Measurements from ENCODE around the gene CPXM1.
"Not testable (repeated sequence)": the region's sequence is repeated elsewhere in the genome, so short reads cannot be mapped to it uniquely, and the experiment has no call there.

CPXM1 gene

DNA sequence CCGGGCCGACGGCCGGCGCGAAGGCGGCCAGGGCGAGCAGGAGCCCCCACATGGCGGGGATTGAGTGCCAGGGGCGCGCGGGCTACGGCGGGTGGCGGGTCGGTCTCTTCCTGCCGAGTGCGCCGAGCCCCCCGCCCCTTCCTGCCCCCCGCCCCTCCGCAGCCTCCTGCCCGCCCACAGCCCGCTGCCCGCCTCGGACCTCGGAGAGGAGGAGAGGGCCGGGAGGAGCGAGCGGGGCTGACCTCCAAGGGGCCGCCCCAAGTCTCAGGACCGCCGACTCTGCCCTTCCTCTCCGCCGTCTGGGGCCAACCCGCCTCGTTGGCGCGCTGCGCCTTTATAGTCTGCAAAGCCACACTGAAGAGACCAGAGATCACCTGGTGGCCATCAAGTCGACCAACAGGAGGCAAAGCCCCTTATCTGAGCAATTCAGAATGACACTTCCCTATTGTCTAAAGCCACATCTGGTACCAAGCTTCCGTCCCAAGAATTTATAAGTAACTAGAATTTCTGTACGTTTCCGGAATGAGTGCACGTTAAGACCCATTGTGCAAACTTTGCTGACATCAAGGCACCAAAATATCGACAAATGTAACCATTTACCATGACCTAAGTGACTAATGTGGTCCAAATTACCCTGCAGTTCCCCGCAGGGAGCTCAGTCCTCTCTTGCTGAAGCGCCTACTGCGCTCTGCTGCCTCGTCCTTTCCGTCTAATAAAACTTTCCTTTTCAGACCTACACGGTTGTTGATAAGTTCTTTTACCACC, at the start of gene CPXM1:
Gene CPXM1, minus strand, starts transcription at position 107 of the 765 bp plus-strand sequence. Its CDS starts 55 bp downstream, at position 52.
- DNase-seq (ENCODE audit: low read depth): no peak

DNA sequence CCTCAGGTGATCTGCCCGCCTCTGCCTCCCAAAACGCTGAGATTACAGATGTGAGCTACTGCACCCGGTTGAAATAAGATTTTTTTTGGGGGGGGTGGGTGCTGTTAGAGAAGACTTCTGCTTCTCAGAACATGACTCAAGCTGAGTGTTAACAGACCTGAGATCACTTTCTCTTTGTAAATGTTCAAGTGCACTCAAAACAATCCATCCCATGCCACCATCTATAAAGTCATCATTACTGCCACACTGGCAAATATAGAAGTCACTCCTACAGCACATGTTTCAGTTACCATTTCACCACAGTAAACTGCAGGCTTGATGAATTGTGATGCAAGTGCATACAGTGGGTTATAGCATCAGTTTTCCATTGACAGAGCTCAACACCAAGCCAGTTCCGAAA, 49.1 kb upstream of the CPXM1 start:
- no peak for DNase-seq (ENCODE audit: low read depth)

DNA sequence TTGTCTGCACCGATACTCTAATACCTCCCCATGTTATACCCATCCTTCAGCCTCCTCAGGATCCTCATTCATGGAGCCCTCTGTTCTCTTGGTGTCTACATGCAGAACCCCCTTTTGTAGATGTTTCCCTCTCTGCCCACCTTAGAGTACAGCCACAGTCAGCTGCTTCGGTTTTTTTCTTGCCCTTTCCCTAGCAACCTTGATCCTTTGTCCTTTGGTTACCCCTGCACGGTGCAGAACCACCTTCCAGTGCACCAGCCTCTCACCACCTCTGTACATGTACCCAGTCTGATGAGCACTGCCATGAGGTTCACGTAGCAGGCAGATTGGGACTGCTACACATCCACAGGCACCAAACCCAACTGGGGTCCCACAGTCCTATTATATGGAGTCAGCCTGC, 47.4 kb upstream of the CPXM1 start:
- no peak for DNase-seq (ENCODE audit: low read depth)

DNA sequence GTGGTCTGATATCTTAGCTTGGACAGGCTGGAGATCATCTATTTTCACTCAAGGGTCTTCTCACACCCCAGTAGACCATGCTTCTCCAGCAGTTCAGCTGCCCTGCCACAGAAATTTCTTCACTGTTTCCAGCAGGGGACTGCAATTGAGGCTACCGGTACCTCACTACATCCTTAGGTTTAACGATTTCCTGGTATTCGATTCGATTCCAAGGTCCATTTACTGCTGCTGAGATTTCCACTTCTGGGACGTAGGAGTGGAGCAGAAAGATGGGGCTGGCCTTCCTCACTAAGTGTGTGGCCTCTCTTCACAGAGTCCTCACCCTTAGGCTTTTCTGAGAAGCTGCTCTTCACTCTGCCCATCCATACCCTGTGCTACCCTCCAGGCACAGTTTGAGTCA, 46.3 kb upstream of the CPXM1 start:
- DNase-seq (ENCODE audit: low read depth): no peak

DNA sequence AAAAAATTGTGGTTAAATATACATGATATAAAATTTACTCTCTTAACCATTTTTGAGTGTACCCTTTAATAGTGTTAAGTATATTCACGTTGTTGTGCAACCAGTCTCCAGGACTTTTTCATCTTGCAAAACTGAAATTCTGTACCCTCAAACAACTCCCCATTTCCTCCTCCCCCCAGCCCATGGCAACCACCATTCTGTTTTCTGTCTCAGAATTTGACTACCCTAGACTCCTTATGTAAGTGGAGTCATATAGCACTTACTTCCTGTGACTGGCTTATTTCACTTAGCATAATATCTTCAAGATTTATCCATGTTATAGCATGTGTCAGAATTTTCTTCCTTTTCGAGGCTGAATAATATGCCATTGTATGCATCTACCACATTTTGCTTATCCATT, 45.2 kb upstream of the CPXM1 start:
- no peak for DNase-seq (ENCODE audit: low read depth)

DNA sequence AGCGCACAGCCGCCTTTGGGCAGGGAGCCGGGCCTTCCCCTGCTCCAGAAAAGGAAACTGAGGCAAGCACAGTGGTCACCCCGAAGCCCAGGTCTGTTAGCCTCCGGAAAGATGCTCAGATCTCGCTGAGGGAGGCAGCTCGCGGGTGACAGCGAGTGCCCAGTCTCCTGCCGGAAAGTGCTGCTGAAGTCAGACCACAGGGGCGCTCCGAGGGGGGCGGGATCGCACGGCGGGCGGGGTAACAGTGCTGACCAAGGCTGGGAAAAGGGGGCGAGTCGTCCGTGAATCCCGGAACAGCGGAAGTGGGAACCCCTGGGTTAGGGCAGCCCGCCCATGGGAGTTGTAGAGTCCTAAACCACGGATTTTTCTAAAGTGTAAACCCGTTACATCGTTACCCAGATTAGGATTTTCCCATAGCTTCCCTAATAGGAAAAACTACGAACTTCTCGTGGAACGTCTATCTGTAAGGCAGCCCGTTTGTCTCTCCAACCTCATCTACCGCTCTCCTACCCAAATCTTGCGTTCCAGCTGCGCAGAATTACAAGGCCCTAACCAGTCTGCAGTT, 40.6 kb upstream of the CPXM1 start:
- DNase-seq (ENCODE audit: low read depth): no peak

DNA sequence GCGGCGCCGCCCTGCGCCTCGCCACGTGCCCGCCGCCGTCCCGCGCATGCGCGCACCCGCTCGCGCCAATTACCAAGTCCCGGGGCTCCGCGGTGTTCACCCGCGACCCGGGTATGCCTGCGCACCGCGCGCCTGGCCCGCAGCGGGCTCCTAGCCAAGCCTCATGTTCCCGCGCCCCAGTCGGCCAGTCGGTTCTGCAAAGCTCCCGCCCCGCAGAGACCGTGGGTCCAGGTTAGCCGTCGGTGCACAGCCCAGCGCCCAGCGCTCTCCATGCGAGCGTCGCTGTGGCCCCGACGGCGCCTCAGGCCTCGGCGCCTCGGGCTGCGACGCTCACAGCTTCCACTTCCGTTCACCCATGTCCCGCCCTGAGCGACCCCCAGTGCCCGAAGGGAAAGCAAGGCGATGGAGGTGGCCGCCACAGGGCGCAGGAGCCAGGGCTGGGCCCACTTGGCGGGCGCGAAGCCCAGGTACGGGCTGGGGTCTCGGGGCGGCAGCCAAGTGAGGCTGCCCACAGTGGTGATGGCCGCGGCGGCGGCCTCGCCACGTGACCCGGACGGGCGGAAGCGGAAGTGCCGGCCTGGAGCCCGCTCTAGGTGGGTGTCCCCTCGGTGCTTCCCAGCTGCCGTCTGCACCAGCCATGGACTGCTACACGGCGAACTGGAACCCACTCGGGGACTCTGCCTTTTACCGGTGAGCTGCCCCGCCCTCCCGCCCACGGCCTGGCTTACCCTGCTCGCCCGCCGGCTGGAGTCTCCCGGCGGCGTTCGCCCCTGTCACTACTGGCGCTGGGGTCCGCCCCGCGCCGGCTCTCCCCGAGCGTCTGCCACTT, 39.9 kb upstream of the CPXM1 start, which contains the start of the genes PCED1A and VPS16:
Gene PCED1A, minus strand, starts transcription at position 518 of the 829 bp plus-strand sequence. CDS start 743 bp downstream, outside the sequence.
Gene VPS16, plus strand, starts transcription at position 608 of the 829 bp plus-strand sequence. Its CDS starts 30 bp downstream, at position 638.
- peak; percentile 85 for DNase-seq (ENCODE audit: low read depth)

DNA sequence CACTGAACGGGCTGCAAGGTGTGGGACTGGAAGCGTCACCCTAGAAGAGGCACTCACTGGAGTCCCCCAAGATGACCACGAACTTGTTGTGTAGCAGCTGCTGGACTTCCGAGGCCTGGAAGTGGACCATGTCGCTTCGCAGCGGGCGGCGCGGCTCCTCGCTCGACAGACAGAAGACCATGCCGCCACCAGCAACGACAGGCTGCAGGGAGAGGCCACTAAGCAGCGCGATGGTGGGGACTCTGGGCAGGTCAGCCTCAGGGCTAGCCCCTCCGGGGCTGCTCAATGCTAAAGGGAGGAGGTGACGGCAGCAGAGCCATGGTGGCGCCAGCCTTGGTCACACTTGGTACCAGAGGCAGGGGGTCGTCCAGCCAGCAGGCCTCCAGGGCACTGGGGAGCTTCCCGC, 39.3 kb upstream of the CPXM1 start:
- no peak for DNase-seq (ENCODE audit: low read depth)

DNA sequence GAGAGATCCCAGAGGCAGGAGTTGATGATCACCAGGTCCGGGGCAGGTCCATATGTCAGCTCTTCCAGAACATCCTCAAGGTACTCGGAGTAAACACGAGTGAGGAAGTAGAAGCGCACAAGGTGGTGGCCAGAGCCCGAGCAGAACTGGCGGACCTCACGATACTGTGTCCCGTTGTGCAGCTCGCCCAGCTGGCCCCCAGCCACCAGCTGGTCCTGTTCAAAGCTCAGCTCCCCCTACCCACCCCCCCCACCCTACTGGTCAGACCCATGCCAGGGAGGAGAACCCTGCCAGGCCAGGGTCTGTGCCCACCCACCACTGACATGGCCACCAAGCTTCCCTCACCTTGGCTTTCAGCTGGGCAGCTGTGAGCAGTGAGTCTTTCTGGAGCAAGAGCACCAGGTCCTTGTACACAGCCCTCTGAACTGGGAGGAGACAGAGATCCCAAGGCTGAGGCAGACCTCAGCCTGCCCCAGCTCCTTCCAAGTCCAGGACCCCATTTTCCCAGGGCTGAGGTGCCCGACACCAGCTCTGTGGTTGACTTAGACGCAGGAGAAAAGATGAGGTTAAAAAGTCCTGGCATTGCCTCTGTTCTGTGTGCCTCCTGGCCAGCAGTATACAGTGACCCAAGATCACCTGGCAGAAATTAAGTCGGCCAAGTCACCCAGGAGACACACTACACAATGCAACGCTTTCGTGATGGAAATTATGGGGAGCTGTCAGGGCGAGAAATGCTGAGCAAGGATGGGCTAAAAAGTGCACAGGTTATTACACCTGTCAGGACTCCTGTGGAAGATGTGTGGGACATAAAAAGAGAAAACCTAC, 38.6 kb upstream of the CPXM1 start:
- no peak for DNase-seq (ENCODE audit: low read depth)

DNA sequence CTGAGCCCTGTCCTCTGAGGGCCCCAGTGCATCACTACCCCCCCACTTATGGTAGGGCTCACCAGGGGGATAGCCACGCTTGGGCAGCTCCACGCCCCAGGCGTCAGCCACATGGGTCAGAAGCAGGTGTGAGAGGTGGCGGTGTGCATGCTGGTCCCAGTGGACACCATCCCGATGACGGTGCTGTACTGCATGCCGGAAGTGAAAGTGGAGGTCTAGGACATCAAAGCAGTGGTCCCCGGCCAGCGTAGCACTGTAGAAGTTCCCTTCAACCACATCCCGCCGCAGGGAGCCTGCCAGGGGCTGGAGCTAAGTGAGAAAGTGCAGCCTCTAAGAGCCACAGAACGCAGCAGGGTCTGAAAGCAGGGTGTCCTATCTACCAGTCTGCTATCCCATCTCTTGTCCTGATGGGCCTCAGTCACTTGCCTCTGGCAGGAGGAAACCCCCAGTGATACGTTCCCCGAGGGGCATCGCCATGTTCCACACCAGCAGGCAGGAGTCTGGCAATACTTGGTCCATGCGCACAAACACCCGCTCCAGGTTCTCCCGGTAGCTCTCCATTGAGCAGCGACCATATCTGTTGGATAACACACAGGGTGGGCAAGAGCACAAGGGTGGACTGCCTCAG, 37.9 kb upstream of the CPXM1 start:
- no peak for DNase-seq (ENCODE audit: low read depth)

DNA sequence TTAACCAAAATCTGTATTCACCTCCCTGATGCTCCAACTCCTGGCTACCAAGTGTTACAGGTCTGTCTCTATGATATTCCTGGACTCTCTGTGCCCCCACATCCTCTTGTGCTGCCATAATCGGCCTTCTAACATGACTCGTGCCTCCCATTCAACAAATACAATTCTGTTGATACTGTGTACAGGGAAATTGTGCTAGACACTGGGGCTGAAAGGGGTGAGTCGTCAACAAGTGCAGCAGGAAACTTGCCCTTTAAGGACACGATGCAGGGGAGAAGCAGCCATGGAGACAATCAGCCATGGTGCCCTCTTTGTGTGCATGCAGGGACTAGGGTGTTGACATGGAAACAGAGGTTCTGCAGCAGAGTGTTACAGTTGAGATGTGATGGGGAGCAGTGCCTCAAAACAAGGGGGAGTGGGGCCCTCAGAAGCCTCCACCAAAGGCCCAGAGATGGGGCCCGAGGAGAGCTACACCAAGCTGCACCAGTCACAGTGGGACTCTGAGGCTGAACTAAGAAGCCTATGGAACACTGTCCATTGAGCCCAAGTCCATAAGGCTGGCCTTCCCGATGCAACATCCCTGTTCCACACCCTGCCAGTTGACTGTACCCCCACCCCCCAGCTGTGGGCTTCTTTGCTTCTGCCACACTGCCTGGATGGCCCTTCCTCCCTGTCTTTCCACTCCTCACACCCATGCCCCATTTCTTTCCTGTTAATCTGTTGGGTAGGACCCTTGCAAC, 37.0 kb upstream of the CPXM1 start:
- no peak for DNase-seq (ENCODE audit: low read depth)

DNA sequence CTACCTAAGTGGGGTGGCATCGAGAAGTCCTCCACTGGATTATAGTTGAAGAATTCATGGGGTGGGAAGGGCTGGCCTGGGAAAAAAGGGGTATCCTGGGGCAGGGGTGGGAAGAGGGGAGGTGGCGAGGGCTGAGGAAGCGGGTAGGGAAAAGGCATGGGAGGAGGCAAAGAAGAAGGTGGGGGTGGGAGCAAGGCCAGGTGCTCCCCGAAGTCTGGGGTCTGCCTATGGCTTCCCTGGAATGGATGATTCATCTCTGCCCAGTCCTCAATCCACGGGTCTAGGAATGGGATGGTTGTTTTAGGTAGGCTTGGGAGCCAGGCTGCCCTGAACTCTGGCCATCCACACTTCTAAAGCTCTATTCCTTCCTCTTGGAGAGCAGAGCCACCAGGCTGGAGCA, 35.6 kb upstream of the CPXM1 start:
- DNase-seq (ENCODE audit: low read depth): no peak

DNA sequence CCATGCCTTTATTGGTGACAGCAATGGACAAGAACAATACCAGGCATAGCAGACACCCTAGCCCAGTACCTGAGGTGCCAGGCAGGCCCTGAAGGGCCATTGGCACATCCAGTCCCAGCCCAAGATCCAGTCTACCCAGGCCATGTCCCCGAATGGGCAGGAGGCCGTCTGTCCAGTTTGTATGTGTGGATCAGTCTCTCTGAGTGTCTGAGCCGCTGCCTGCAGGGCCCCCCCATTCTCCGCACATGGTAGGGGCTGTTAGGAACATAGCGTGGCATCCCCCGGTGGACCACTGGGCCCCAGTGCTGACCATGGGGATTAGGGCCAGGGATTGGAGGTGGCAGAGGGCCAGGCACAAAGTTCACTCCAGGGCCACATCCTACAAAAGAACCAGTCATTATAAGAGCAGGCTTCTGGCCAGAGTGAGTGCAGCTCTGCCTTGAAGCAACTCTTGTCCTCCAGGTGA, 34.9 kb upstream of the CPXM1 start:
- no peak for DNase-seq (ENCODE audit: low read depth)

DNA sequence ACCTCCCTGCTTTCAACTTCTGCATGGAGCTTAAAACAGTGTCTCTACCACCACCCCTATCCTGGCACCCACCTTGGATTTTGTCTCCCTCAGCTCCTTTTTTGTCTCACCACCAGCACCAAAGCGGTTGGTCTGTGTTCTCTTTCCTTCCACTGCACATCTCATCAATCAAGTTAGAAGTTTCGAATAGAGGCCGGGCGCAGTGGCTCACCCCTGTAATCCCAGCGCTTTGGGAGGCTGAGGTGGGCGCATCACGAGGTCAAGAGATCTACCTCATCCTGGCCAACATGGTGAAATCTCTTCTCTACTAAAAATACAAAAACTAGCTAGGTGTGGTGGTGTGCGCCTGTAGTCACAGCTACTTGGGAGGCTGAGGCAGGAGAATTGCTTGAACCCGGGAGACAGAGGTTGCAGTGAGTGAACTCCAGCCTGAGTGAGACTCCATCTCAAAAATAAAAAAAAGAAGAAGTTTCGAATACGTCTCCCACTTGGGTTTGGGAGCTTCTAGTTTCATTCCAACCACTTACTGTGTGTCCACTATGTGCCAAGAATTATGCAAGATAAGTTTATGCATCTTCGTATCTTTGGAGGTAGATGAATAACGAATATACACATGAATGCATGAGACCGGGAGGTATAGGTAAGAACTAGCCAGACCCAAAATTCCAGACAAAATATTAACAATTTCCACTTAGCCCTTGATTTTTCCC, 34.1 kb upstream of the CPXM1 start:
- DNase-seq (ENCODE audit: low read depth): no peak

DNA sequence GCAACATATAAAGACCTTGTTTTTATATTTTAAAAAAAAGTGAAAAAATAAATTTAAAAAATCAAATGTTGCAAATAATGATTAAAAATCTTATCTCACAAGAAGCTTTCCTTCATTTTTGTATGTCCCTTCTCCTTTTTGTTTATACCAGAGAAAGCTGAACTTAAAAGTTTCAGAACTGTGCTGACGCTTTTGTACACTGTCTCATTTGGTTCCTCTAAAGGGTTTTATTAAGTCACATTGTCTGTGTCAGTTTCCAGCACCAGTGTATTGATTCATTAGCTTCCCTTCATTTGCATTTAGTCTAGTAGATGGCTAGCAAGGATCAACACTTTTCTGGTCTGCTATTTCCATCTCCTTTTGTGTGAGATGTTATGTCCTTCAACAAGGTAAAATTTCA, 33.3 kb upstream of the CPXM1 start:
- DNase-seq (ENCODE audit: low read depth): no peak

DNA sequence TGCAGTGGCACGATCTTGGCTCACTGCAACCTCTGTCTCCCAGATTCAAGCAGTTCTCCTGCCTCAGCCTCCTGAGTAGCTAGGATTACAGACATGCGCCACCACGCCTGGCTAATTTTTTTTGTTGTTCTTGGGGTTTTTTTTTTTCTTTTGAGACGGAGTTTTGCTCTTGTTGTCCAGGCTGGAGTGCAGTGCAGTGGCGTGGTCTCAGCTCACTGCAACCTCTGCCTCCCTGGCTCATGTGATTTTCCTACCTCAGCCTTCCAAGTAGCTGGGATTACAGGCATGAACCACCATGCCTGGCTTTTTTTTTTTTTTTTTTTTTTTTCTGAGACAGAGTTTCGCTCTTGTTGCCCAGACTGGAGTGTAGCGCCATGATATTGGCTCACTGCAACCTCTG, 30.8 kb upstream of the CPXM1 start:
- not testable (repeated sequence) for DNase-seq (ENCODE audit: low read depth)

DNA sequence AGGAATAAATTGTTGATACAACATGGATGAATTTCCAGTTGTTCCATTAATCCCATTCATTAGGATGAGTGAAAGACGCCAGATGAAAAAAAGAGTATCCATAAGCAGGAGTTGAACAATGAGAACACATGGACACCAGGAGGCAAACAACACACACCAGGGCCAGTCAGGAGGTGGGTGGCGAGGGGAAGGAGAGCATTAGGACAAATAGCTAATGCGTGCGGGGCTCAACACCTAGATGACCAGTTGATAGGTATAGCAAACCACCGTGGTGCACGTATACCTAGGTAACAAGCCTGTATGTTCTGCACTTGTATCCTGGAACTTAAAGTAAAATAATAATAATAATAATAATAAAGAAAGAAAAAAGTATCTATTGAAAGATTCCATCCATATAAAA, 28.9 kb upstream of the CPXM1 start:
- DNase-seq (ENCODE audit: low read depth): no peak

DNA sequence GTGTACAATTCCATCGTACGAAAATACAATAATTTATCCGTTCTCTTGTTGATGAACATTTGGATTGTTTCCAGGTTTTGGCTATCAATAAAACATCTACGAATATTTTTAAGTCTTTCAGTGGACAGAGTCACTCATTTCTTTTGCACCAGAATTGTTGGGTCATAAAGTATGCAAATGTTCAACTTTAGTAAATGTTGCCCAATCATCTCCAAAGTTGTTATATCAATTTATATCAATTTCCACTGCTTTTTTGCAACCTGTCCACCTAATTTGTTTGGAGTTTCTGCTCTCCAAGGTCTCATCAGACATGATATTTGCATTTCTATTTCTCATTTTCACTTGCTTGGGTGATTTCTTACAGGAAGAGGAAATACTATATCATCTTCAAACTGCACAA, 26.2 kb upstream of the CPXM1 start:
- DNase-seq (ENCODE audit: low read depth): no peak

DNA sequence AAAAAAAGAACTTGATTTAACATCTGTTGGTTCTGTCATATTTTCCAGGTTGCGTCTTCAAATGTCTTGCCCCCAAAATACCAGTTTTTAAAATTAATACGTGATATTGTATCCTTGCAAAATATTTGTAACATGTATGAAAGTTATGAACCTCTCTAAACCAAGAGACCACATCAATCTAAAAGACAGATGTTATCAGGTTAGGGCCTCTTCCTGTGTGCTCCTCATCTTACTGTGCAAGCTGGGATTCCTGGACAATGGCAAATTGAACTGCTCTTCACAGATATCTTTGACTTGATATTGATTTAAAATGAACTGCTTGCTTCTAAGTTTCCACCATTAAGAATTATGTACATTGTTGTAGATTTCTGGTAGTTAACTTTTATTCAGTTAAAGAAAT, 25.3 kb upstream of the CPXM1 start:
- DNase-seq (ENCODE audit: low read depth): no peak

DNA sequence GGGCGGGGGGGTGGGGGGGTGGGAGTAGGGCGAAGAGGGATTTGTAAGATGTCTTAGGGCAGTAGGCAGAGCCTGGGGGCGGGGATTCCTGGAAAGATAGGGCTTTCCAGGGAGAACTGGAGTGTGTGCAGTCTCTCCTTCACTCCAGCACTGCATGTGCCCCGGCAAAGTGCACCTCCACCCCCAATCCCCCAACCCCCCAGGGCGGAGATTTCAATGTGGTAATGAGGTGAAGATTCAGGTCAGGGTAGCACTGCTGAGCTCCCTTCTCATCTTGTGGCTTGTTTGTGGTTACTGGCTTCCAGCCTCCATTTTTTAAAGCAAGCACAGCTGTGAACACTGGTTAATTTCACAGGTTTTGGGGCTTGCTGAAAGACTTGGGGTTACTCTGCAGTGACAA, 21.6 kb upstream of the CPXM1 start:
- DNase-seq (ENCODE audit: low read depth): no peak
